Stimulated activated CD8-positive, alpha-beta memory T cell treated with anti-CD3 and anti-CD28 coated beads, Interleukin-4, amount 100 ng/mL, for 24 hours (primary cell): ENCODE data around the gene CHST6.
"Not testable (repeated sequence)": the region's sequence is repeated elsewhere in the genome, so short reads cannot be mapped to it uniquely, and the experiment has no call there.

Experiments
- DNase-seq: peaks from one replicate; pipeline ENCODE4 v3.0.0-alpha.2; 2020; ENCODE audit warnings: low read depth

CHST6 gene

GRCh38 chr16:75475420-75475847, 19.8 kb downstream of the CHST6 start:
- DNase-seq = no peak

DNA sequence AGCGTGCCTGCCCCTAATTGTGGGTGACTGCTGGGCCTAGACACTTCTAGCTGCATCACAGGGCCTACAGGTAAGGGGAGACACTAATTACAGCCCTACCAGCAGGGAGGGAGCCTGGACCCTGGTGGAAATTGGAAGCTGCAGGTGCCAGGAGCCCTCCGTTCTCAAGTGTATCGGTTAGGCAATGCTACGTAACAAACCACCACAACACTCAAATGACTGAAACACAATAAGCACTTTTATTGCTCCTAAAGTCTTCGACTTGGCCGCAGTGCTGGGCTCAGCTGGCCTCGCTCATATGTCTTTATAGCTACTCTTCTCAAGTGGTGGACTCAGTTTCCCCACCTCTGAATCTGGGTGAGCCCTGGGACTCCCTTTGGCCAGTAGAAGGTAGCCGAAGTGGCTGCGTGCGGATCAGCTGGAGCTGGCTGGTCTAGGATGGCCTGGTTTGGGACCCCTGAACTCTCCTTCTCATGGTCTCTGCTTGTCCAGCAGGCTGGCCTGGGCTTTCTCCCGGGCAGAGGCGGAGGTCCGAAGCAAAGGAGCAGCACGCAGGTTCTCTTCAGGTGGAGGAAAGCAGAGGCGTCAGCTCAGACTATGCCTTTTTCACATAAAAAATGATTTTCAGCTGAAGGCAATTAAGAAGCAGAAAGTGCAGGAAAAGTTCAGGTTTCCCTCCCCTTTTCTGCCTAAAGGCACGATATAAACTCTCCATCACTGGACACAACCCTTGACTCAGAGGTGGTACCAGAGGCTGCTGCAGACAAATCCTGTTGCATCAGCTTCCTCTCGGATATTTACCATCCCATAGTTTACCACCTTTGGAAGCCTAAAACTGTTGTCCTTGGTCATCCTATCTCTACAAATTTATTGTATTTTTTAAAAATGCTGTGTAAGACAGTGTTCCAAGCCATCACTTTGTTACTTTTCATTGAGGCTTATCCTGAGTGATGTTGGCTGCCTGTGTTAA, 22.0 kb downstream of the CHST6 start:
- no peak for DNase-seq

DNA sequence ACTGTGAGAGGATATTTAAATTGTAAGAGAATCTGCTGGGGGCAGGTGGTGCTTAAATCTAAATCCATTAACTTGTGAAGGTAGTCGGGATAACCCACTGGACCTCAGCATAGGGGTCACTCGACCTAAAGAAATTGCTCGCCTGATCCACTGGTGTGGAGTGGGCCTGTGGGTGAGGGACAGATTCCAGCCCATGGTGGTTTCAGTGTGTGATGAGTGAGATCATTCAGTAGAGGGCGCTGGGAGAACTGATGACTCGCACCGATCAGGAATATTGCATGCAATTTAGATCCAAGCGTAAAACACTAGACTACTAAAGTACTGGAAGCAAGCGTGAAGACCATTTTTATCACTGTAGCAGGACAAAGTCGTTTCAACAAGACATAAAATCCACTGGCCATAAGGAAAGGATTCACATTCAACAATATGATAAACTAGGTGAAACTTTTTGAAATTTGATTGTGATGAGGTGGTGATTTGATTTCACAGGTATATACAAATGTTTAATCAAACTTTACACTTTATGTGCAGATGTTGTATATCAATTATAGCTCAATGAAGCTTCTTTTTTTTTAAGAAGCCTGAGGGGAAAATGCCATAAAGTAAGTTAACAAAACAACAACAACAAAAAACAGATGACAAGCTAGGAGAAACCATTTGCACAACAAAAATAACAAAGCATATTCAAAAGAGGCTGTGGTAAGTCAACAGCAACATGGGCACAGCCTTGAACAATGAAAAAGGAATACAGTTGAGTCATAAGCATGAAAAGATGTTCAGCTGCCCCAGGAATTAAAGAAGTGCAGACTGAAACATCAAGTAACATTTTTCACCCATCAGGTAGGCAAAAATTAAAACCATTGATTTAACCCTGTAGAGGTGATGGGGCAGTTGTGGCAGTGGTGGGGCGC, 23.3 kb downstream of the CHST6 start:
- no peak for DNase-seq

GRCh38 chr16:75466760-75467159, 28.5 kb downstream of the CHST6 start:
- no peak for DNase-seq

DNA sequence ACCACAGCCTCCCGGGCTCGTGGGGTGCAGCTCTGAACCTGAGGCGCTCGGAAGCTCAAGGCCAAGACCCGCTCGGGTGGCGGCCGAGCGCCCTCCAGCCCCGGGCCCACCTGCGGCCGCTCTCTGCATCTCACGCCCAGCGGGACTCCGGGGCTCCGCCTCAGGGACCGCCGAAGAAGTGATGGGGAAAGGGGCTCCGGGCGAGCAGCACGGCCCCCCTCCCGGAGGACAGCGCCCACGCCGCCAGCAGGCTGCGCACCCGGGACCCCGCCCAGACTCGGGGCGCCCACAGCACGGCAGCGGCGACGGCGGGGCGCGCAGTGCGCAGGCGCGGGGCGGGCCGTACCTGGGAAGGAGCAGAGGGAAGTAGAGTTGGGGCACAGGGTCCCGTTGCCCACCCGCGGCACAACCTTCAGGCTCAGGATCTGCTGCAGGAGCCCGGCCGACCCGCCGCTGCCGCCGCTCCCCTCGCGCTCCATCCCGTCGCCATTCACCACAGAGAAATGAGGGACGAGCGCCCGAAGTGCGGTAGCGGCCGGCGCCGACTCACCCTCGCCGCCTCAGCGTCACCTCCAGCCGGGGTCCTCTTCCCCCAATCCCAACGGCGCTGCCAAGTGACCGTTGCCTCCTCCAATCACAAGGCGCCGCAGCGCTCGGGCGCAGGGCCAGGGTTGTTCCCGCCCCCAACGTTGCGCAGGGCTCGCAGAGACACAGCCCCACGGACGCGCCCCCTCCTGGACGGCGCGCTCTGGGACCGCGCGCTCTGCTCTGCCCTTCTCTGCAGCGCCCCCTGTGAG, 30.9 kb downstream of the CHST6 start, which contains the start of gene TMEM170A:
Gene TMEM170A (minus strand): TSS at position 568 of the 797 bp plus-strand sequence. CDS start 89 bp downstream, at position 479.
- peak; percentile 98 for DNase-seq

GRCh38 chr16:75463389-75464121, 31.7 kb downstream of the CHST6 start:
- DNase-seq = not testable (repeated sequence)

DNA sequence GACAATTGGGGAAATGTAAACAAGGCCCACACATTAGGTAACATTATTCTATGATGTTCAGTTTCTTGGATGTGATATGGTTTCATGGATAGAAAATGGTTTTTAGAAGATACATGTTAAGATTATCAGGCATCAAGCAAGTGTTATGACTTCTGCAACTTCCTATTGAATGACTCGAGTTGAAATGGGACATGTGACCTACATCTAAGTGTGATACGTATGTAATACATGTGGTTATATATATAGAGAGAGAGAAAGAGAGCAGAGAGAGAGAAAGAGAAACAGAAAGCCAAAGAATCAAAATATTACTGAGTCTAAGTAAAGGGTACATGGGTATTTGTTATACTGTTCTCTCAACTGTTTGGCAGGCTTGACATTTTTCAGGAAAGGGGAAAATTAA, 32.4 kb downstream of the CHST6 start:
- no peak for DNase-seq

DNA sequence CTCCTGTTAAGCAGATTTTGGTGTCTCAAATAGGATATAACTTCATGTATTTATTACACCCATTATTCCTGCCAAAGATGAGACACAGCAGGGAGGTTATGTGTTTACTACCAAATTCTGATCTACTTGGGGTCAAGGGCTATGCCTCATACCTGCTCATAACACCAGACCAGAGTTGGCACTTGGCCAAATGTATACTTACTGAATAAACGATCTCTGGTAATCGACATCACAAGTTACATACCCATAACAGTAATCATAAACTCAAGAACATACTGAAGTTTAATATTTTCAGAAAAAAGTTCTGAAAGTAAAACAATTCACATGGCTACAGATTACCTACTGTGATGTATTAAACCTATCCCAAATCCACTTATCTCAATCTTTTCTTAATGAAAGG, 33.7 kb downstream of the CHST6 start:
- no peak for DNase-seq

DNA sequence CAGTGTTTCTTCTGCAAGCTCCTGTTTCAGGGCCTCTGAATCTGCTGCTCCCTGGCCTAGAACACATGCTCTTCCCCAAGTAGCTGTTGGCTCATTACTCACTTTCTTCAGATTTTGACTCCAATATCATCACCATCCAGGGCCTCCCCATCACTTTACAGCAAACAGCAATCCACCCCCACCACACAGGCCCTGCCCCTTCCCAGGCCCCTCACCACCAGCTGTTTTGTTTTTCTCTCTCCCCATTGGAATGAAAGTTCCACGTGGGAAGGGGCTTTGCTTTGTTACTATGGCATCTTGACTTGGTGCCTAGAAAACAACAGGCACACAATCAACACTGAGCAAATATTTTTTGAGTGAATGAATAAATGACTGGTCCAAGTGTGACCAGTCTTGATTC, 34.8 kb downstream of the CHST6 start:
- no peak for DNase-seq

DNA sequence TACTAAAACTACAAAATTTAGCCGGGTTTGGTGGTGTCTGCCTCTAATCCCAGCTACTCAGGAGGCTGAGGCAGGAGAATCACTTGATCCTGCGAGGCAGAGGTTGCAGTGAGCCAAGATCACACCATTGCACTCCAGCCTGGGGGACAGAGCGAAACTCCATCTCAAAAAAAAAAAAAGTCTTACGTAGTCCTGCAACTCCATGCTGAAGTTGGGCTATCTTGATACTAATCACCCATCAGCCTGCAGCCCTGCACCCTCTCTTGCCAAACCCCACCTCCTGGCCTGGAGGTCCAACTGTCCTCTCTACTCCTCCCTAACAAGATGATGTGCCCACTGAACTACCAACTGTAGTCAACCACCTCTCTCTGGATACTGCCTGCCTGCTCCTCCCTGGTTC, 35.5 kb downstream of the CHST6 start:
- no peak for DNase-seq

- no peak for DNase-seq
These were observed 36.8 kb downstream of the CHST6 start for GRCh38 chr16:75458439-75458838.

DNA sequence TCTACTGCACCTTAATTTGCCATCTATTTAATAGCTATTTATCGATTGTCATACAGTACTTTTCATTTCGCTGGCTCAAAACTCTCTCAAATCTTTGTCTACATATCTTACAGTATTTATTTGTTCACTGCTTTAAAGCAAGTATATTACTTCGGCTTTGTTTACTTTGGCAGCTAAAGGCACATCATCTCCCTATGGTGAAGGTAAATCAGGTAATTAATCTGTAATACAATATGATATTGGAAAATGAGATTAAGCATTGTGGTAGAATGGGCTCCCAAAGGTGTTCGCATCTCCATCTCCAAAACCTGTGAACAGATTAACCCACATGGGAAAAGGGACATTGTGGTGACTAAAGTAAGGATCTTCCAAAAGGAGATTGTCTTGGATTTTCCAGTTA, 37.2 kb downstream of the CHST6 start:
- no peak for DNase-seq

GRCh38 chr16:75457485-75458021, 37.7 kb downstream of the CHST6 start:
- no peak for DNase-seq

GRCh38 chr16:75456971-75457370, 38.3 kb downstream of the CHST6 start:
- DNase-seq = no peak

DNA sequence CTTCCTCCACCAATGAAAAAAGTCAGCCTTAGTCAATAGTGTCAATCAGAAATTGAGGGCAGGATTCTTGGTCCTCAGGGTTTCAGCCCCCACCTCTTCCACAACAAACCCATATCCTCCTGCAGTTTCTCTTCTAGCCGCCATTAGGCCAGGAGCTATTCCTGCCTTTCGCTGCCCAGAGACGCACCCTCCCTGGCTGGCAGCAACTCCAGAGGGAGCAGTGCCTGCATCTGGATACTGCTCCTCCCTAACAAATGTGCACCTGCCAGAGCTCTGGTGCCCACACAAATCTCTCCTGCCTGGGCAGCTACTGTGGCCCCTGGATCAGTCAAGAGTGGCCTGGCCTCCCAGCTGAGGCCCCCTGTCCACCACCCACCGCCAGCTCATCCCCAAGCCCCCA, 38.8 kb downstream of the CHST6 start:
- DNase-seq = not testable (repeated sequence)

GRCh38 chr16:75455677-75456076, 39.6 kb downstream of the CHST6 start:
- no peak for DNase-seq

- DNase-seq = no peak
These were observed 42.6 kb downstream of the CHST6 start for GRCh38 chr16:75452464-75453190.

DNA sequence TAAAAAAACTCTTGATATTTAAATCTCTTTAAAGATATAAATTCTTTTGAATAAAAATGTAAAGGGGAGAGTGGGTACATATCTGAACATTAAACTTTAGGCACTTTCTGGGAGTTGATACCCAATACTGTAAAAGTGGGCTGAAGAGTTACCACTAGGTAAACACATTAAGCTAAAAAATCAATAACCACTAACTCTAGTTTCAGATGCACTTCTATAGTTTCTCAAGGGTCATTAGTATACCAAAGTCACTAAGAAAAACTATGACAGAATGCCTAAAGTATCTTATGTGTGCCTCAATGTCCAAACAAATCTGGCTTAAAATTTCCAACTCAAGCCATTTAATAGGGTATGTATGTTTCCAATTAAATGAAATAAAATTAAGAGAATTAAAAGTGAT, 48.8 kb downstream of the CHST6 start:
- no peak for DNase-seq

- DNase-seq = no peak
These were observed 49.9 kb downstream of the CHST6 start for GRCh38 chr16:75445298-75445697.

GRCh38 chr16:75443298-75443697, 51.9 kb downstream of the CHST6 start:
- DNase-seq = no peak
